GM21529 (cell line): Measurements from ENCODE around the gene TSLP.

ENCODE experiments used
- ATAC-seq: cut with Tn5 transposase; IDR thresholded peaks from one replicate; pipeline ENCODE4 v1.9.1; 2021; ENCODE audit not compliant: unreplicated experiment

TSLP gene

GRCh38 chr5:111095982-111096381 is 24.5 kb downstream of the TSLP start:
- ATAC-seq, result no peak

GRCh38 chr5:111099058-111099778 is 27.7 kb downstream of the TSLP start:
- no peak for ATAC-seq

GRCh38 chr5:111106320-111106948 is 34.9 kb downstream of the TSLP start:
- no peak for ATAC-seq

DNA sequence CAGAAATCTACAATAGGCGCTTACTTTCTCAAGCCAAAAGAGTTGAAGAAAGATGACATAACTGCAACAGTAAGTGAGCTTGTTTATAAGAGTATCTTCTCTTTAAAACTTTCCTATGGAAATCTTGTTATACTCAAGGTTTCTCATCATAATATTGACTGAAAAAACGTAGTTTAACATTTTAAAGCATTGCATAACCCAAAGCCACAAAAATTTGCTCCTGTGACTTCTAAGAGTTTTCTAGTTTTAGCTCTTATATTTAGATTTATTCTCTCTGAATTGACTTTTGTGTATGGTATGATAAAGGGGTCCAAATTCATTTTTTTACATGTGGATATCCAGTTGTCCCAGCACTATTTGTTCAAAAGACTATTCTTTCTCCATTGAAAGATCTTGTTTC is 35.9 kb downstream of the TSLP start:
- no peak for ATAC-seq

DNA sequence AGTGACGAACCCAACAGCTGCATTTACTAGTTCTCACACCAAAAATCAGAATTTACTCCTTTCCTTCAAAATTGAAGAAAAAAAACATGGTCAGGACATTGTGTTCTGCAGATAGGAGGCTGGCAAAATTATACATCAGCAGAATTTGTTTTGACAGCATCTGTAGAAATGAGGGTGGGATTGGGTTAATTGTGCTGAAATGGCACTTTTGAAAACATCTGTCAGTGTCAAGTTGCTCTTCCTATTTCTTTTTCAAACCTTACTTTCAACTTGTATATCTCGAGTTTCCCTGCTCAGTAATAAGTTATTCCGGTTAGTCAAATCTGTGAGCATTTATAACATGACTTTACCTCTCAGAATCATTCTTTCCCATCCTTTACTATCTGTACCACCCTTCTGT is 40.4 kb downstream of the TSLP start:
- no peak for ATAC-seq

DNA sequence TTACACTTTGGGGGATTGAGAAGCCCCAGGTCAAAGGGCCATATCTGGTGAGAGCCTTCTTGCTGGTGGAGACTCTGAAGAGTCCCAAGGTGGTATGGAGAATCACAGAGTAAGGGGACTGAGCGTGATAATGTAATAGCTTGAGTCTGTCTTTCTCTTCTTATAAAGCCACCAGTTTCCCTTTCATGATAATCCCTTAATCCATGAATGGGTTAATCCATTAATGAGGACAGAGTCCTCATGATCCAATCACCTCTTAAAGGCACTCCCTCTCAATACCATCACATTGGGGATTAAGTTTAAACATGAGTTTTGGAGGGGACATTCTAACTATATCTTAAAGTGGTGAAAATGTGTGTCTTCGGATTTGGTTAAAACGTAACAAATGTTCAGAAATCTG is 42.2 kb downstream of the TSLP start:
- ATAC-seq, result no peak

DNA sequence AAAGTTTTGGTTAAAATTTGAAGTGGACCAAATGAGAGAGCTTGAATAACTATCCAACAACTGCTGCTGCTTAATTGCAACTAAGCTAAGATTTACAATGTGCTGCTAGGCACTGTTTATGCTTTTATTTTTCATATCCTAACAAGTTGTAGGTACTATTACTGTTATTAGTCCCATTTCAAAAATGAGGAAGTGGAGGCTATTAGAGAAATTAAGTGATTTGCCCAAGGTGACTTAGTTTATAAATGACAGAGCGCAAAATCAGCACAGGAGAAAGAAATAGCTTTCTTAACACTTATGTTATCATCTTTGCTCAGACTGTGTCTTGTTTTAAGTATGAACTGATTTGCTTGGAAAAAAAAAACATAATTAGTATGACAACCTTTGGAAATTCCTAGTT is 43.7 kb downstream of the TSLP start:
- ATAC-seq, result no peak

- no peak for ATAC-seq
Observed at GRCh38 chr5:111116550-111116949, 45.0 kb downstream of the TSLP start.

DNA sequence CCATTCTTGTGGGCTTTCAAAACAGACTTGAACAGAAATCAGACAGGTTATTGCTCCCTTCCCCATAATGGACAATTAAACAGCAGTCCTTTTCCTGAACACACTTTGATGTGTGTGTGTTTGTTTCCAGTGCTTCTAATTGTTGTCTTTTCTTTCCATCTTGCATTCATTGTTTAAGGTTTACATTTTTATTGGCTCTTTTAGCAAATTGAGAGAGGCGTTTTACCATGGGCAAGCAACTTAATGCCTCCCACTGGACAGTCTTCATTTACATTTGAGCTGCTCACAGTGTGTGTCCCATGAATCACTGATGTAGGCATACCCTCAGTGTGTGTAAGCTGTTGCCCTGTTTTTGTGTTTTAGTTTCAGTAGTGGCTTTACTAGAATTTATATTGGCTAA is 45.6 kb downstream of the TSLP start:
- no peak for ATAC-seq

- no peak for ATAC-seq
Observed at GRCh38 chr5:111119221-111119620, 47.7 kb downstream of the TSLP start.

DNA sequence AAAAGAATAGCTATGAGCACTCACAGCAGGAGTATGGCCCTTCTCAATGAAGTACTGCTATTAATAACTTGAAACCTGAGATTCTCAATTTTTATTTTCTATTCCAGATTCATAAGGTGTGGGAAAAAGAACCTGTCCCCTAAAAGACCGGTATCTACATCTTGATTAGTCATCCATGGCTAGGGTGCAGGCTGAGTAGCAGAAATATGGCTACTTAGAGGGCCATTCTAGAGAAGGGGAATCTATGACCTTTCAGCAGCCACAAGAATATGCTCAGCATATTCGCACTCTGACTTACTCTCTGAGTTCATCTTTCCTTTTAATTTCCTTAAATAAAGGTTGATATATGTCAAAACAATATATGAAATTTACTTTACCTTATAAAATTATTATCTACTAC is 48.3 kb downstream of the TSLP start:
- peak; percentile 59 for ATAC-seq

GRCh38 chr5:111120911-111121310 is 49.4 kb downstream of the TSLP start:
- ATAC-seq, result no peak

DNA sequence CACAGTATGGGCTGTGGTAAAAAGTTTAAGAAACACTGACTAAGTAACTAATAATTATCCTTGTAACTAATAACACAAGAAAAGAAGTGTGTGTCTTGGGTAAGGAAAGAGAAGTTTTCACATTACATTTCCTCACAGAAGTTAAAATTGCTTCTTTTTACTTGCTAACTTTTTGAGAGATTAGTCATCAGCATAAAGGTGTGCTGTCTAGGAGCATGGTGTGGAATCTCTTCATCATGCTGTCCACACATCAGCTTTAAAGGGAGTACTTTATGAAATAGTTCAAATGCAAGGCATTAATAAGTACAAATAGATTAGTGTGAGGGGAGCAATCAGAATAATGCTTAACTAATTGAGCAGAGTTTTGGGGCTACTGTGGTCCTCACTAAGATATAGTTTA is 50.4 kb downstream of the TSLP start:
- no peak for ATAC-seq

DNA sequence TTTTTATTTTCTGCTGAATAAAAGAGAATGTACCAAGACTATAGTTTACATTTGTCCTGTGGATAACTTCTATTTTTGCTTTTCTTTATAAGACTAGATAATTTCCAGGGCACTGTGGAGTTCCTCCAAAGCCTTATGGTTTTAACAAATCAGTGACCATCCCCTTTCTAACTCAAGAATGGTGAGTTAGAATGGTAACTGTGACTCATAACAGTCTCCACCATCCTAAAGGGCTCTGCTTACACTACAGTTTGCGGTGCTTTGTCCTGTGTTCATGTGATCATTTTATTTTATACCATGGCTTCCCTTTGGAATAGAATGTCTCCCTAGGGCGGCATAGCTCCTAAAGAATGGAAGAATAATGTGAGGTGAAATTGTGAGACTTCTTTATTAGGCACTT is 50.9 kb downstream of the TSLP start:
- ATAC-seq, result no peak

GRCh38 chr5:111124793-111125192 is 53.3 kb downstream of the TSLP start:
- no peak for ATAC-seq

DNA sequence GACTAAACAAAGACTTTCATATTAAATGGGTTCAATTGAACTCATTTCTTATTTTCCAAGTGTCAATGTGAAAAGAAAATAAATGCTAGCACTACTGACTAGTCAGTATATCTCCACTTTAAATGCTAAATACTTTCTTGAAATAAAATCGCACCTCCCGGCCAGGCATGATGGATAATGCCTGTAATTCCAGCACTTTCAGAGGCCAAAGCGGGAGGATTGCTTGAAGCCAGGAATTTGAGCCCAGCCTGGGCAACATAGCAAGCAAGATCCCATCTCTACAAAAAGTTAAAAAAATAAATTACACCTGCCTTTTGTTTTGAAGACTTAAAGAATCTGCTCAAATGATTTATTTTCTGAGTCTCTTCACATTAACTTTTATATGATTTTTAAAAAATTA is 55.4 kb downstream of the TSLP start:
- no peak for ATAC-seq
